Right lobe of liver (tissue), 6 donors: ENCODE data around the gene NRK. TPM values are rescaled to one million over a fixed set of nuclear protein-coding genes. Genes with fewer than 3 reads are reported as not detected.

ENCODE experiments used
- ATAC-seq, 4 donors: fragments of 200-7000 bp; cut with Tn5 transposase; one replicate each; pipeline ENCODE4 v1.9.1; 2020; ENCODE audit warnings: mild to moderate bottlenecking in 4 of 4, moderate library complexity in 4 of 4
- DNase-seq, 3 donors: peaks; one replicate each; pipeline ENCODE4 v3.0.0-alpha.2; 2020
- H3K27ac ChIP-seq, 3 donors: fragments of 200-600 bp; one replicate each; pipeline ENCODE4 v1.8.0; 2022
- H3K27me3 ChIP-seq, 2 donors: fragments of 200-600 bp; one replicate each; pipeline ENCODE4 v1.8.0; 2022
- H3K36me3 ChIP-seq, 4 donors: fragments of 200-600 bp; sonication (generic) in 1 of 4; one replicate each; pipeline versions ENCODE4 v1.5.1 to v1.8.0; 2017 to 2022; ENCODE audit warnings: control low read depth in 1 of 4
- H3K4me1 ChIP-seq, 4 donors: fragments of 200-600 bp; sonication (generic) in 1 of 4; one replicate each; pipeline versions ENCODE4 v1.5.1 to v1.8.0; 2017 to 2022; ENCODE audit warnings: control low read depth in 1 of 4
- H3K4me3 ChIP-seq, 3 donors: fragments of 200-600 bp; one replicate each; pipeline ENCODE4 v1.8.0; 2022
- H3K9me3 ChIP-seq, 4 donors: fragments of 200-600 bp; sonication (generic) in 1 of 4; one replicate each; pipeline versions ENCODE4 v1.5.1 to v1.8.0; 2017 to 2022; ENCODE audit warnings: control low read depth in 1 of 4
- POLR2A ChIP-seq: fragments of 450-650 bp; IDR thresholded peaks from one replicate; pipeline ENCODE4 v1.6.1; 2017; ENCODE audit warnings: antibody characterized with exemption, mild to moderate bottlenecking
- WGBS: methylation state at CpG from one replicate; pipeline ENCODE4 v1.1.6; 2018; ENCODE audit warnings: low coverage, low lambda C conversion rate; ENCODE audit not compliant: insufficient coverage; ENCODE audit errors: missing lambda C conversion rate; 5-methylcytosine and 5-hydroxymethylcytosine counted together
- intact Hi-C, 2 donors: fragments of 100-400 bp; cut with DNase I; formaldehyde crosslinking; loops; one replicate each; pipeline versions ENCODE4 v1.11.2 to v1.14.1; 2022
- total RNA-seq, 6 experiments: library from RNA; depleted of rRNA in 2 of 6; stranded (reverse); fragments of >200 nt in 2 of 6; fragmentation: NEBNext Ultra II Directional in 3 of 6; extraction: Animal tissue kit (Norgen Biotek cat#: 25700) in 3 of 6; gene quantifications; one replicate each; pipeline versions ENCODE4 v1.1.0 to v1.2.4, GENCODE V29; 2016 to 2023
- TF ChIP-seq, protein P1 (sequence below), 4 donors: fragments of 200-600 bp in 3 of 4; fragments of 450-650 bp in 1 of 4; IDR thresholded peaks; one replicate each; pipeline versions ENCODE4 v1.5.1 to v1.8.0; 2016 to 2022; ENCODE audit warnings: antibody characterized with exemption in 4 of 4, mild to moderate bottlenecking in 2 of 4
- donor health status: DM: no; HTN: yes; CAD: no.
- donor health status: DM: no; HTN: no; CAD: no.
- donor health status: DM: no; HTN: no; CAD: no.
- donor health status: DM: no; HTN: yes; CAD: no.
- donor health status: DM: no; HTN: yes; CAD: no.

The NRK gene
- total RNA-seq, 6 experiments from 2014 or later = 0.02 to 0.04 (median 0.02) TPM; not detected in 3

DNA sequence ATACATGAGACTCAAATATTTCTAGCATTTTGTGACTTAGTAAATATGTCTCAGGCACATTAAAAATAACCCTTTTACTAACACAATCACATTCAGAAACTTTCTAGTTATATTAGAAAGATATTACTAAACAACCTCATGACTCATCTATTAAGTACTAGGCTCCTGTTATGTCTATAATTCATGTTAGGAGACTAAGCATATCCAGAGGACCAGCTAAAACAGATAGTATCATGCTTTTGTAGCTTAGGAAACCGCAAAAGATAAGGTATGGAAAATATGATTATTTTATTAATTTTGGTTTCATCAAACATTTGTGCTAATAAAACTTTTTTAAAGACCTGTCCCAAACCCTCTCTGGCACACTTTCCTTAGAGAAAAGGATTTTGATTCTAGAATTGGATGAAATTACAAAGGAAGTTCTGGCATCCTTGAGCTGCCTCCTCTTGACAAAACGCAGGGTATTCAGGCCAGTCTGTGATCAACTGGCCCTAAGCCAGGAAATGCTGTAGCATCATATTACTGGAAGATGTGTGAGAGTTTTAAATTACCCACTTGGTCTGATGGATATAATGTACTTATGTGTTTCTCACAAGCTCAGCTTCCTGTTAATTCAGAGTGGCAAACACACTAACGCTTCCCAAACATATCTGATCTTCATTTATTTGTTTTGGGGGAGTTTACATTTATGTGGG is 60.4 kb downstream of the NRK start:
- Histone ChIP-seq H3K36me3 (no peaks in the 10 kb centered on the region), H3K4me1 (no peaks in the 10 kb centered on the region), H3K27ac (no peak overlapping the region), H3K9me3 (no peaks in the 10 kb centered on the region), H3K27me3 (peaks cover 0 to 6% of the 10 kb centered on the region in 2 donors), H3K4me3 (no peak overlapping the region)
- no peak for DNase-seq
- WGBS = 42% methylated on average over 3 of the region's 3 CpGs
- ATAC-seq = no peak
- intact Hi-C loops = no loop called here
- TF ChIP-seq, protein P1, sequence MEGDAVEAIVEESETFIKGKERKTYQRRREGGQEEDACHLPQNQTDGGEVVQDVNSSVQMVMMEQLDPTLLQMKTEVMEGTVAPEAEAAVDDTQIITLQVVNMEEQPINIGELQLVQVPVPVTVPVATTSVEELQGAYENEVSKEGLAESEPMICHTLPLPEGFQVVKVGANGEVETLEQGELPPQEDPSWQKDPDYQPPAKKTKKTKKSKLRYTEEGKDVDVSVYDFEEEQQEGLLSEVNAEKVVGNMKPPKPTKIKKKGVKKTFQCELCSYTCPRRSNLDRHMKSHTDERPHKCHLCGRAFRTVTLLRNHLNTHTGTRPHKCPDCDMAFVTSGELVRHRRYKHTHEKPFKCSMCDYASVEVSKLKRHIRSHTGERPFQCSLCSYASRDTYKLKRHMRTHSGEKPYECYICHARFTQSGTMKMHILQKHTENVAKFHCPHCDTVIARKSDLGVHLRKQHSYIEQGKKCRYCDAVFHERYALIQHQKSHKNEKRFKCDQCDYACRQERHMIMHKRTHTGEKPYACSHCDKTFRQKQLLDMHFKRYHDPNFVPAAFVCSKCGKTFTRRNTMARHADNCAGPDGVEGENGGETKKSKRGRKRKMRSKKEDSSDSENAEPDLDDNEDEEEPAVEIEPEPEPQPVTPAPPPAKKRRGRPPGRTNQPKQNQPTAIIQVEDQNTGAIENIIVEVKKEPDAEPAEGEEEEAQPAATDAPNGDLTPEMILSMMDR (IDR thresholded peaks at IDR 0.05) = no peak
- no peak for TF ChIP-seq POLR2A

DNA sequence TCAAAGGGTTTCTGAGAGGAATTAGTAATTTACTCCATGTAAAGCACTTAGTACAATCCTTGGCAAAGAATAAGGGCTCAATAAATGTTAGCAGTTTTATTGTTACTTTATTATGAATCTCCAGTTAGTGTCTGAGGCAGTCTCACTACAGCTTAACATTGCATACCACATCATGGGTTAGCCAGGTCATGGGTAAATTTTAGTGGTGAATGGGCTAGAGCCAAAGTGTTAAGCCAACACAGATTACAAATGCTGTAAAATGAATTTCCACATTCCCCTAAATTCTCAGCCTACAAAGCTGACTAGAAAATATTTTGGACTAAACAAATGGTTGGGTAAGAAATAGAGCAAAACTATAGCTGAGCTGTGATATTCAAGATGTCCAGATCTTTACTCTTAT is 72.4 kb downstream of the NRK start:
- H3K4me1 ChIP-seq = no peaks in the 10 kb centered on the region
- intact Hi-C loops = no loop called here
- no peaks in the 10 kb centered on the region for H3K27me3 ChIP-seq
- H3K27ac ChIP-seq = no peak overlapping the region
- no peak overlapping the region for H3K4me3 ChIP-seq
- no peak for DNase-seq
- TF ChIP-seq POLR2A = no peak
- TF ChIP-seq, protein P1 (IDR thresholded peaks at IDR 0.05) = no peak
- H3K9me3 ChIP-seq = no peaks in the 10 kb centered on the region
- no peak for ATAC-seq
- H3K36me3 ChIP-seq = no peaks in the 10 kb centered on the region

DNA sequence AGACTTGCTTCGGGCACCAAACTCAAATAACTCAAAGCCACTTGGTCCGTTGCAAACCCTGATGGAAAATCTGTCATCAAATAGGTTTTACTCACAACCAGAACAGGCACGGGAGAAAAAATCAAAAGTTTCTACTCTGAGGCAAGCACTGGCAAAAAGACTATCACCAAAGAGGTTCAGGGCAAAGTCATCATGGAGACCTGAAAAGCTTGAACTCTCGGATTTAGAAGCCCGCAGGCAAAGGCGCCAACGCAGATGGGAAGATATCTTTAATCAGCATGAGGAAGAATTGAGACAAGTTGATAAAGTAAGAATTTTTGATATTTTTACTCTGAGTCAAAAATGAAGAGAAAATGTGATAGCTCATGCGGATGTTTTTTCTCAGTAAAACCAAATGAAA is 87.2 kb downstream of the NRK start:
- no peaks in the 10 kb centered on the region for H3K36me3 ChIP-seq
- TF ChIP-seq, protein P1 (IDR thresholded peaks at IDR 0.05) = no peak
- TF ChIP-seq POLR2A = no peak
- H3K27ac ChIP-seq = no peak overlapping the region
- no peak overlapping the region for H3K4me3 ChIP-seq
- intact Hi-C loops = no loop called here
- no peaks in the 10 kb centered on the region for H3K27me3 ChIP-seq
- H3K9me3 ChIP-seq = no peaks in the 10 kb centered on the region
- WGBS = 74% methylated on average over 6 of the region's 8 CpGs
- DNase-seq (no peak), ATAC-seq (no peak)
- H3K4me1 ChIP-seq = no peaks in the 10 kb centered on the region

DNA sequence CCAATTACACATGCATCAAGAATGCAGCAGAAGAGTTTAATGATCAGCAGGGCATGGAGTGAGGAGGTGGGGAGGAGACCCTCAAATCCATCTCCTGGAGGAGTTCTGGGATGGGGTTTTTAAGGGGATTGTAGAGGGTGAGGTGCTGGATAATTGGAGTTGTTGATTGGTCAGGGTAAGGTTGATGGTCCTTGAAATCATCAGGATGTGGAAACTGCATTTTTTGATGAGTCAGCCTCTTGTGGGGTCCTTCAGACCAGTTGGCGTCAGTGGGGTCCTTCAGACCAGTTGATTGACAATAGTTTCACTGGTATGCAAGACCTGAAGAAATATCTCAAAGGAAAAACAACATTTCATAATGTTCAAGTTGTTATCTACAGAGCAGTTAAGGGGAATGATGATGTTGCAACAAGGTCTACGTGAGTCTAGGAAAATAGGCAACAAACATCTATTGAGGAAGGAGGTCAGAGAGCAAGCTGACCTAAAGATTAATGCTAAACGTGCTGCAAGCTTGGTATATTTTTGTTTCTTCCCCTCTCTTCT is 88.3 kb downstream of the NRK start:
- Histone ChIP-seq H3K27me3 (no peaks in the 10 kb centered on the region), H3K36me3 (no peaks in the 10 kb centered on the region), H3K4me3 (no peak overlapping the region), H3K27ac (no peak overlapping the region), H3K9me3 (no peaks in the 10 kb centered on the region), H3K4me1 (no peaks in the 10 kb centered on the region)
- intact Hi-C loops = no loop called here
- DNase-seq (no peak), ATAC-seq (no peak)
- 35% methylated on average over 3 of the region's 3 CpGs for WGBS
- TF ChIP-seq, protein P1 (IDR thresholded peaks at IDR 0.05) = no peak
- no peak for TF ChIP-seq POLR2A
